Adipocyte (in vitro differentiated cells): Measurements from ENCODE around the gene CCHCR1.
"Not testable (repeated sequence)": the region's sequence is repeated elsewhere in the genome, so short reads cannot be mapped to it uniquely, and the experiment has no call there.

ENCODE experiments used
- DNase-seq: peaks from one replicate; pipeline ENCODE4 v3.0.0-alpha.2; 2015; ENCODE audit warnings: low read depth
- H3K27me3 ChIP-seq: replicated peaks from 2 replicates; pipeline ENCODE4 v1.7.0; 2013; ENCODE audit warnings: mild to moderate bottlenecking, low read length, moderate library complexity; ENCODE audit not compliant: control insufficient read depth, insufficient read depth
- H3K36me3 ChIP-seq: 2 replicates; pipeline ENCODE4 v1.7.0; 2013; ENCODE audit warnings: low read length, mild to moderate bottlenecking, moderate library complexity; ENCODE audit not compliant: control insufficient read depth, insufficient read depth, severe bottlenecking
- H3K4me1 ChIP-seq: 2 replicates; pipeline ENCODE4 v1.7.0; 2013; ENCODE audit warnings: mild to moderate bottlenecking, low read length, moderate library complexity; ENCODE audit not compliant: control insufficient read depth, insufficient read depth
- H3K4me3 ChIP-seq: 2 replicates; pipeline ENCODE4 v1.7.0; 2013; ENCODE audit warnings: mild to moderate bottlenecking, low read length, moderate library complexity
- H3K9ac ChIP-seq: 2 replicates; pipeline ENCODE4 v1.7.0; 2013; ENCODE audit warnings: mild to moderate bottlenecking, low read length, moderate library complexity
- H3K9me3 ChIP-seq: 2 replicates; pipeline ENCODE4 v1.7.0; 2013; ENCODE audit warnings: mild to moderate bottlenecking, low read length, moderate library complexity; ENCODE audit not compliant: control insufficient read depth

The CCHCR1 gene

GRCh38 chr6:31157513-31158139 is at the start of gene CCHCR1:
Gene CCHCR1, minus strand, starts transcription at chr6:31157802. Its CDS starts 202 bp downstream, at chr6:31157600.
- Histone ChIP-seq H3K9me3 (no peaks in the 10 kb centered on the region), H3K27me3 (no peaks in the 10 kb centered on the region), H3K36me3 (no peaks in the 10 kb centered on the region), H3K9ac (peak within 1 kb of the TSS; percentile 89), H3K4me1 (peaks cover 12% of the 10 kb centered on the region), H3K4me3 (peak within 1 kb of the TSS; percentile 89)
- DNase-seq, result peak; percentile 25

GRCh38 chr6:31205638-31206037 is 48.0 kb upstream of the CCHCR1 start:
- Histone ChIP-seq H3K9me3 (no peaks in the 10 kb centered on the region), H3K36me3 (no peaks in the 10 kb centered on the region), H3K4me3 (no peak overlapping the region), H3K4me1 (peaks cover 17% of the 10 kb centered on the region), H3K27me3 (no peaks in the 10 kb centered on the region), H3K9ac (no peak overlapping the region)
- DNase-seq, result no peak

GRCh38 chr6:31204751-31205145 is 47.1 kb upstream of the CCHCR1 start:
- no peak overlapping the region for H3K9ac ChIP-seq
- H3K36me3 ChIP-seq, result no peaks in the 10 kb centered on the region
- peaks cover 17% of the 10 kb centered on the region for H3K4me1 ChIP-seq
- no peaks in the 10 kb centered on the region for H3K27me3 ChIP-seq
- no peak for DNase-seq
- no peak overlapping the region for H3K4me3 ChIP-seq
- H3K9me3 ChIP-seq, result no peaks in the 10 kb centered on the region

GRCh38 chr6:31203345-31203979 is 45.9 kb upstream of the CCHCR1 start:
- peak overlapping the region; percentile 82 for H3K9ac ChIP-seq
- H3K36me3 ChIP-seq, result no peaks in the 10 kb centered on the region
- peak; percentile 29 for DNase-seq
- peaks cover 13% of the 10 kb centered on the region for H3K4me1 ChIP-seq
- no peaks in the 10 kb centered on the region for H3K27me3 ChIP-seq
- H3K4me3 ChIP-seq, result peak overlapping the region; percentile 89
- no peaks in the 10 kb centered on the region for H3K9me3 ChIP-seq

- H3K4me3 ChIP-seq, result no peak overlapping the region
- H3K9ac ChIP-seq, result no peak overlapping the region
- no peak for DNase-seq
Measured at GRCh38 chr6:31202259-31203166, 44.9 kb upstream of the CCHCR1 start.

GRCh38 chr6:31199105-31199452 is 41.5 kb upstream of the CCHCR1 start:
- not testable (repeated sequence) for H3K4me3 ChIP-seq, H3K9ac ChIP-seq, DNase-seq, H3K9me3 ChIP-seq, H3K36me3 ChIP-seq, H3K27me3 ChIP-seq
- H3K4me1 ChIP-seq, result peaks cover 13% of the 10 kb centered on the region

More at GRCh38 chr6:31202259-31203166, 44.9 kb upstream of the CCHCR1 start:
- Histone ChIP-seq H3K9me3 (no peaks in the 10 kb centered on the region), H3K4me1 (peaks cover 9% of the 10 kb centered on the region), H3K36me3 (no peaks in the 10 kb centered on the region), H3K27me3 (no peaks in the 10 kb centered on the region)

- DNase-seq, result peak; percentile 81
- H3K9me3 ChIP-seq, result no peaks in the 10 kb centered on the region
- peaks cover 4% of the 10 kb centered on the region for H3K4me1 ChIP-seq
- no peaks in the 10 kb centered on the region for H3K36me3 ChIP-seq
- peak overlapping the region; percentile 91 for H3K4me3 ChIP-seq
- peak overlapping the region; percentile 88 for H3K9ac ChIP-seq
- H3K27me3 ChIP-seq, result no peaks in the 10 kb centered on the region
Measured at GRCh38 chr6:31197559-31198305, 40.1 kb upstream of the CCHCR1 start.

- H3K36me3 ChIP-seq, DNase-seq, H3K4me1 ChIP-seq, H3K27me3 ChIP-seq, H3K9ac ChIP-seq, H3K9me3 ChIP-seq: not testable (repeated sequence)
- H3K4me3 ChIP-seq, result peak overlapping the region; percentile 91
Measured at GRCh38 chr6:31196251-31197022, 38.8 kb upstream of the CCHCR1 start.

- not testable (repeated sequence) for H3K9ac ChIP-seq, H3K27me3 ChIP-seq, H3K36me3 ChIP-seq, DNase-seq, H3K9me3 ChIP-seq, H3K4me1 ChIP-seq, H3K4me3 ChIP-seq
Measured at GRCh38 chr6:31195308-31195979, 37.8 kb upstream of the CCHCR1 start.
